ENCODE results near the gene VGLL4.

DNA sequence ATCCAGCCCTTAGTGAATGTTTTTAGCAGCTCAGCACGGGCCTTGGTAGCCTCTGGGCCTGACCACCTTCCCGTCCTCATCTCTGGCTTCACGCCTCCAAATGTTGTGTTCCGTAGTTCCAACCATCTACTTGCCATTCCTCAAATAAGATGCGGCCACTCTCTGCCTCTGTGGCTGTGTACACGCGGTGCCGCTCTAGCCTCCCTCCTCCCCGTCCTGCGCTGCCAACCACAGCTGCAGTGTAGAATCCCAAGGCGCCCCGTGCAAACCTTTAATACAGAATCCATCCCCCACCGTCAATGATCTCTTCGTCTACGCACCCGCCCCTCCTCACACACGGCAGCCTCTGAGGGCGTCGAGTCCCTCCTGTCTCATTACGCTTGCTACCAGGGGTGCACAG is 77.2 kb downstream of the VGLL4 start:
- TF ChIP-seq POLR2A (IDR thresholded peaks at IDR 0.05) = no peak
- TF ChIP-seq, protein P1, sequence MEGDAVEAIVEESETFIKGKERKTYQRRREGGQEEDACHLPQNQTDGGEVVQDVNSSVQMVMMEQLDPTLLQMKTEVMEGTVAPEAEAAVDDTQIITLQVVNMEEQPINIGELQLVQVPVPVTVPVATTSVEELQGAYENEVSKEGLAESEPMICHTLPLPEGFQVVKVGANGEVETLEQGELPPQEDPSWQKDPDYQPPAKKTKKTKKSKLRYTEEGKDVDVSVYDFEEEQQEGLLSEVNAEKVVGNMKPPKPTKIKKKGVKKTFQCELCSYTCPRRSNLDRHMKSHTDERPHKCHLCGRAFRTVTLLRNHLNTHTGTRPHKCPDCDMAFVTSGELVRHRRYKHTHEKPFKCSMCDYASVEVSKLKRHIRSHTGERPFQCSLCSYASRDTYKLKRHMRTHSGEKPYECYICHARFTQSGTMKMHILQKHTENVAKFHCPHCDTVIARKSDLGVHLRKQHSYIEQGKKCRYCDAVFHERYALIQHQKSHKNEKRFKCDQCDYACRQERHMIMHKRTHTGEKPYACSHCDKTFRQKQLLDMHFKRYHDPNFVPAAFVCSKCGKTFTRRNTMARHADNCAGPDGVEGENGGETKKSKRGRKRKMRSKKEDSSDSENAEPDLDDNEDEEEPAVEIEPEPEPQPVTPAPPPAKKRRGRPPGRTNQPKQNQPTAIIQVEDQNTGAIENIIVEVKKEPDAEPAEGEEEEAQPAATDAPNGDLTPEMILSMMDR (IDR thresholded peaks at IDR 0.05) = no peak

All from lower leg skin (tissue), 3 donors.